GM18519 (cell line): Measurements from ENCODE around the gene CHD9NB.
"Not testable (repeated sequence)": the region's sequence is repeated elsewhere in the genome, so short reads cannot be mapped to it uniquely, and the experiment has no call there.

Source experiments
- ATAC-seq: cut with Tn5 transposase; IDR thresholded peaks from one replicate; pipeline ENCODE4 v1.9.1; 2021; ENCODE audit warnings: mild to moderate bottlenecking, moderate library complexity; ENCODE audit not compliant: unreplicated experiment, low FRiP score

CHD9NB gene

DNA sequence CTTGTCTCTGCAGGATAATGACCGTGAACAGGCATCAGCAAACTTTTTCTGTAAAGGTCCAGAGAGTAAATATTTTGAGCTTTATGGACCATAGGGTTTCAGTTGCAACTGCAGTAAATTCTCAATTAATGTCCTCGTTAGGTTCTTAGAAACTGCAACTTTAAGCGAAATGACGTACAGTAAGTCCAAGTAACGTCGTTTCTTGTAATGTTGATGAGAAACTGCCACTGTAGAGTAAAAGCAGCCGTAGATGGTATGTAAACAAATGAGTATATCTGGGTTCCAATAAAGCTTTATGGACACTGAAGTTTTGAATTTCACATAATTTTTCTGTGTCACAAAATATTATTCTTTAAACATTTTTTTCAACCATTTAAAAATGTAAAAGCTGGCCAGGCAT lies 7.0 kb upstream of the CHD9NB start:
- ATAC-seq, result no peak

DNA sequence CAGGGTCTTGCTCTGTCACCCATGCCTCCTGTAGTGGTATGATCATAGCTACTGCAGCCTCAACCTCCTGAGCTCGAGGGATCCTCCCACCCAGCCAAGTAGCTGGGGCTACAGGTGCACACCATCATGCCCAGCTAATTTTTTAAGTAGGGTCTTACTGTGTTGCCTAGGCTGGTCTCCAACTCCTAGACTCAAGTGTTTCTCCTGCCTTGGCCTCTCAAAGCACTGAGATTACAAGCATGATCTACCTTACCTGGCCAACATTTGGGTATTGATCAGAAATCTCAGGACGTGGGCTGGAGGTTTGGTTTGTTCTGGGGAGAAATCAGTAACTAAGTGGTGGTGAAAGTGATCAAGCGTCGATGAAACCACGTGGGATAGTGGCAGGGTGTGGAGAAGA lies 6.2 kb upstream of the CHD9NB start:
- ATAC-seq, result no peak

DNA sequence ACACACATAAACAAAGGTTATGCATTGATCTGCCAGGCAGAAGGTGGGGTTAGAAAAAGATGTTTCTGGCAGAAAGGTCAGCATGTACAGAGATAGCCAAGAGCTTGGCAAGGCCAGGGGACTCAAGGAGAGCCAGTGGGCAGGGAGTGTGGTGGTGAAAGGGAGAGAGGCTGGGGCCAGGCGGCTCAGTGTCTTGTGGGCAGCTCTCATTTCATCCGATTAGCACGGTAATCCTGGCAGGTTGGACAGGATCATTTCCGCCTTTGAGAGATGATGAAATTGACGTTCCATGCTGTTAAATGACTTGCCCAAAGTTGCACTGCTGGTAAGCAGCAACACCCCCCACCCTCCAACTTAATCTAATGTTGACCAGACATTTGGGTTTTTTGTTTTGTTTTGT lies 5.7 kb upstream of the CHD9NB start:
- no peak for ATAC-seq

DNA sequence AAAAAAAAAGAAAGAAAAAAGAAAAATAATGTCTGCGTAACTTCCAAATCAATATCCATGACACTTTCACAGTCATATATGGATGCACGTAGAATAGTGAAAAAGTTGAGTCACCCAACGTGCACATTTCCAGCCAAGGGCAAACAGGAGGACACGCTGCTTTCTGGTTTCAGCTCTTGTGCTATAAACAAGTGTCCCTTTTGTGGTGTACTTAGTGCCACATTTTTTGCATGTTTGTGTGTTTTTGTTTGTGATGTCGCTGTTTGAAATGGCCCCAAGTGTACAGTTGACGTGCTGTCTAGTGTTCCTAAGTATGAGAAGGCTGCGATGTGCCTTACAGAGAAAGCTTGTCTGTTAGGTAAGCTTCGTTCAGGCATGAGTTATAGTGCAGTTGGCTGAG lies 5.0 kb upstream of the CHD9NB start:
- ATAC-seq, result no peak

DNA sequence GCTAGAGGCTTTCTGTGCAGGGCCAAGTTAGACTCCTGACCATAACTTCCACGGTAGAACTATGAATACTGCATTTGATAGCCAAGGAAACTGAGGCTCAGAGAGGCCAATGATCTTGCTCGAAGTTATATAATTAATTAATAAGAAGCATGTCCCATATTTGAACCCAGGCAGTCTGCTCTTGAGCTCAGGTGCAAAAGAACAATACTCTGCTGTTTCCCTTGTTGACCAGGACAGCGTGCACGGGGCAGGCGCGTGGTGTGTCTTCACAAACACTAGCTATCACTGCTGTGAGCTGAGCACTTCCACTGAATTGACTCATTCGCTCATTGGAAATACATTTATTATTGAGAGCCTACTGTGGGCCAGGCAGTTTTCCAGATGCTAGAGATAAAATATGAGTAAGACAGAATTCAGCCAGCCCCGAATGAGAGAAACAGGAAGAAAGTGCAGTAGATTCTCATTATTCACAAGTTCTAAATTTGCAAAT lies 3.7 kb upstream of the CHD9NB start:
- no peak for ATAC-seq

DNA sequence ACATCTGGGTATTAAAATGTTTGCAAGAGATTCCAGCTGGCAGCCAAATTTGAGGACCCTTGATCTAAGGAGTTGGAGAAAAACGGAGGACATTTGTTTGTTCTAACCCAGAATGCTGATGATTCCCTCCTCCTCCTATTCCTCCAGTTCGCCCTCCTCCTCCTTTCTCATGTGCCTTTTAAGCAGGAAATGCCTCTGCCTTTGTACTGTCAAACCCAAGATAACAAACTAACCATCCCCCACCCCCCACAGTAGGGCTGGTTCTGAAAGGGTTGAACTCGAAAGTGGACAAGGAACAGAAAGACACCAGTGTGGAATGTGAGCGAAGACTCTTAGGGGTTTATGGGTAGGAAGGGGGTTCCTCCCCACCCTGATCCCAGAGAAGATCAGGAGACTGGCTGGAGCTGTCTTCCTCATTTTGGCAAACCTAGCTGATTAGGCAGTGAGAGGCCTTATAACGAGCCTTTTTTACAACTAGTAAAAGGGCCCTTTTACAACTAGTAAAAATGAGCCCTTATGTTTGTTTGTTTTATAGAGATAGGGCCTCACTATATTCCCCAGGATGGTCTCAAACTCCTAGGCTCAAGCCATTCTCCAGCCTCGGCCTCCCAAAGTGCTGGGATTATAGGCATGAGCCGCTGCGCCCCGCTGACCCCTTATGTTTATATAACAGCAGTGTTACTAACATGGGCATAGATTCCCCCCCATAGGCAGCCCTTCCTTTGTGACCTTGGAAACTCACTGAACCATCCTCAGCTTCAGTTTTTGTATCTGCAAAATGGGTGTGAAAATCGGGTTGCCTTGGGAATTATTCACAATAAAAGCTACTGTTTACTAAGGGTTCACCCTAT lies 3.1 kb upstream of the CHD9NB start:
- ATAC-seq, result no peak

DNA sequence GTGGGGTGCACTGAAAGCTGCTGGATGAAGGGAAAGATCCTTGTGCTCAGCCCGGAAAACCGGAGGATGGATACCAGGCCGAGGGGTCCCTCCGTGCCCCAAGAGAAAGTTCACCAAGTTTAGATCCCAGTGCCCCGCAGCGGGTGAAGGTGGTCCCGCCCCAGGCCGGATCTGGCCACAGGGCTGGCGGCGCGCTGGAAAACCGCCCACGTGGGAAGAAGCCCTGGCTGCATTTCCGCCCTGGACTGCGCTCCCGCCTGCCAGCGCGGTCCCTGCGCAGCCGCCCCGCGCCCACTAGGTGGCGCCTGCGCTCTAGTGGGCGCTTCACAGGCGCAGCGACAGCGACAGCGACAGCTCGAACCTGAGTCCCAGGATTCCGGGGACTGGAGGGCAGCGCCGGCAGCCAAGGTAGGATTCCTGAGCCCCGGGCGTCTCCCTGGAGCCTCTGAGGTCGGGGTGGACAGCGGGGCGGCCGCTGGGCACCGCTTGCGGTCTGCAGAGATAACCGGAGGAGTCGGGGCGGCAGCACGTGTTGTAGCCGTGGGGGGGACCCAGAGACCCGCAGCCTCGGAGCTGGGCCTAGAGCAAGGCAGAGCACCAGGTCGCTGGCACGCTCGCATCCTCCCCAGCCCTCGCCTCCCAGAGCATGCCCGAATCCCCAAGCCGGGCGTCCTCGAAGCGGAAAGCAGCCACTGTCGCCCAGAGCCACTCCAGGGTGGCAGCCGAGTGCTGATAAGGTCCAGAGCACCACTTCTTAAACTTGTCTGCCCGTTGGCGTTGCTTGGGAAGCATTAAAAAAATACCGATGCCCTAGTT lies 2.2 kb upstream of the CHD9NB start, which contains the start of gene CHD9:
Gene CHD9, plus strand, starts transcription at position 322 of the 816 bp plus-strand sequence. CDS start 101,099 bp downstream, outside the sequence.
- ATAC-seq, result peak; percentile 81

DNA sequence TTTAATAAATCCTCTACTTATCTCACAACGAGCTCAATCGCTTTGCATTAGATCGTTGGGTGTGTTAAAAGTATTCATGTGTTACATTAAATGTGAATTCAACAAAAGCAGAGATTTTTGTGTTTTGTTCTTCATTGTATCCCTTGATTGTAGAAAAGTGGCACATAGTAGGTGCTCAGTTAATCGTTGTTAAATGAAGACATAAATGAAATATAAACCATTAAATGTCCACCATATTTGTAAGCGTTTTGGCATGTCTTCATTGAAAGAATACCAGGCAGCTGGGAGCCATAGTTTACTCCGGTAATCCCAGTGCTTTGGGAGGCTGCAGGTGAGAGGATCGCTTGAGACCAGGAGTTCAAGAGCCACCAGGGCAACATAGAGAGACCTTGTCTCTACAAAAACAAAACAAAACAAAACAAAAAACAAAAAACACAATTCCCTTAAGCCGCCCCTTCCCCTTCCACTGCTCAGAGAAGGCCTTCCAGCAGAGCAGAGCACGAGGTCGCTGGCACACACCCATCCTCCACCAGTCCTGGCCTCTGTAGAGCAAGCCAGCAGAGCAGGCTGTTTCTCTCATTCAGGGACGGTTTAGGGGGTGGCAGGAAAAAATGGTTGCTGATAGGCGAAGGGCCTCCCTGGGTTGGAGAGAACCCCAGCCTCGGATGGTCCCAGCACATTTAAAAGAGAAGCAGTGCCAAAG lies 1.4 kb upstream of the CHD9NB start:
- no peak for ATAC-seq

DNA sequence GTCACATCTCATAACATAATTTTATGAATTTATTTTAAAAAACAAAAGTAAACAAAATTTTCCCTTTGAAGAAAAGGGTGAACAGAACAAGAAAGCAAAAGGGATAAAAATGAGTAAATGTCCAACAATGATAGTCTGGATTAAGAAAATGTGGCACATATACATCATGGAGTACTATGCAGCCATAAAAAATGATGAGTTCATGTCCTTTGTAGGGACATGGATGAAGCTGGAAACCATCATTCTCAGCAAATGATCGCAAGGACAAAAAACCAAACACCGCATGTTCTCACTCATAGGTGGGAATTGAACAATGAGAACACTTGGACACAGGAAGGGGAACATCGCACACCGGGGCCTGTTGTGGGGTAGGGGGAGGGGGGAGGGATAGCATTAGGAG lies 1.4 kb downstream of the CHD9NB start:
- ATAC-seq, result not testable (repeated sequence)

DNA sequence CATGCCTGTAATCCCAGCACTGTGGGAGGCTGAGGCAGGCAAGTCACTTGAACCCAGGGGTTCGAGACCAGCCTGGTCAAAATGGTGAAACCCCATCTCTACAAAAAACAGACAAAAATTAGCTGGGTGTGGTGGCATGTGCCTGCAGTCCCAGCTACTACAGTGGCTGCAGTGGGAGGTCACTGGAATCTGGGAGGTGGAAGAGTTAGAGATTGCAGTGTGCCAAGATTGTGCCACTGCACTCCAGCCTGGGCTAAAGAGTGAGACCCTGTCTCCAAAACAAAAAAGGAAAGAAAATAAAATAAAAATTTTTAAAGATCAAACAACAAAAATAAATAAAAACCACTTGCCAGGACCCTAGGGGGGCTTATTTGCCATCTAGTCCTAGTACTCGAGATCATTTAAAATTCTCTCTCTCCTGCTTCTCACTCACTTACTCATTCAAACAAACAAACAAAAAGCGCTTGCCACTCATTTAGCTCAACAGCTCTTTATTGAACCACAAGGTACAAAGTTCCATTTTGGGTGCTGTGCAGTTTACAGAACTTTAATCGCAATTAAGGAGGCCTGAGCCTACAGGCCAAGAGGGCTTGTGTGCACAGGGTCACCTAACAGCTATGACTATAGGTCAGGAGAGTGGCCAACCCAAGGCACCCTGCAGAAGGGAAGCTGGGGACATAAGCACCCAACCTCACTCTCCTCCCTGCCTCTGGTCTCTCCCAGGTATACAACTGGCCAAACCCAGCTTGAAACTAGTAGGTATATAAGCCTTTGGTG lies 4.4 kb downstream of the CHD9NB start:
- ATAC-seq, result no peak

DNA sequence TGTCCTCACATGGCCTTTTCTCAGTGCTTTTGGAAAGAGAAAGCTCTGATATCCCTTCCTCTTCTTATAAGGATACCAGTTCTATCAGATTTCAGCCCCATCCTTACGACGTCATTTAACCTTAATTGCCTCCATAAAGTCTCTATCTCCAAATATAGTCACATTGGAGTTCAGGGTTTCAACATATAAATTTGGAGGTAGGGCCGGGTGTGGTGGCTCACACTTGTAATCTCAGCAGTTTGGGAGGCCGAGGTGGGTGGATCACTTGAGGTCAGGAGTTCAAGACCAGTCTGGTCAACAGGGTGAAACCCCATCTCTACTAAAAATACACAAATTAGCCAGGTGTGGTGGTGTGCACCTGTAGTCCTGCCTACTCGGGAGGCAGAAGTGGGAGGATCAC lies 5.2 kb downstream of the CHD9NB start:
- ATAC-seq, result not testable (repeated sequence)

DNA sequence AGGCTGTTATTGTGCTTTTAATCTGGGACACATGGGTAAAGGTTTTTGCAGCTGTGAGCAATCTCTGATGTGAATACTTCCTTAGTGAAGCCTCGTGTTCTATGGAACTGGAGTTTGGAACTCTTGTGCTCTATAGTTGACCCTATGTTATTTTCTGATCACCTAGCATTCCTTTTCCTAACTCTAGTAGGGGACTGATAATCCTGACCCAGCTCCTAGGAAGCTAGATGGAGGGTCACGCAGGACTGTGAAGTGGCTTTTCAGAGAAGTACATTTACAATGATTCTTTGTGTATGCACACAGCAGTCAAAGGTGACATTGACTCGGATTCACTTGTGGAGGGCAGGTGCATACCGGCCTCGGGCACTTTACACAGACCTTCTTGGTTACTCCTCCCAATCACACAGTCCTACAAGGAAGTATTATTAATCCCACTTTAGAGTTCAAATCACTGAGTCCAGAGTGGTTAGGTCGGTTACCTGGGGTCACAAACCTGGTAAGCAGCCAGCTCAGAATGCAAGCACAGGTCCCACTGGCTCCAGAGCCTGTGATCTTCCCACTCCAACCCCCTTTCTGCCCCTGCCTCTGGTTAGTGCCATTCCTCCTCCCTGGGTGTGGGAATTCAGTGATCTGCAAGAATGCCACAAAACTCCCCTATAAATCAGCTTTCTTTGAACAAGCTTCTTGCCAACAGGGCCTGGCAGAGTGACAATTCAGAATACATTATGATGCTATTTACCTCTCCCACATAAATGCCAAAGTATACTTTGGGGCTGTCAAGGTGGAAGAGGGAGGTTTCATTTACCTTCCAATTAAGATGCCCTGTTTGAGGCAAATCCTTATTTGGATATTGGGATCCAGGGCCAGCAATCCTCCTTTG lies 7.1 kb downstream of the CHD9NB start:
- ATAC-seq, result no peak

DNA sequence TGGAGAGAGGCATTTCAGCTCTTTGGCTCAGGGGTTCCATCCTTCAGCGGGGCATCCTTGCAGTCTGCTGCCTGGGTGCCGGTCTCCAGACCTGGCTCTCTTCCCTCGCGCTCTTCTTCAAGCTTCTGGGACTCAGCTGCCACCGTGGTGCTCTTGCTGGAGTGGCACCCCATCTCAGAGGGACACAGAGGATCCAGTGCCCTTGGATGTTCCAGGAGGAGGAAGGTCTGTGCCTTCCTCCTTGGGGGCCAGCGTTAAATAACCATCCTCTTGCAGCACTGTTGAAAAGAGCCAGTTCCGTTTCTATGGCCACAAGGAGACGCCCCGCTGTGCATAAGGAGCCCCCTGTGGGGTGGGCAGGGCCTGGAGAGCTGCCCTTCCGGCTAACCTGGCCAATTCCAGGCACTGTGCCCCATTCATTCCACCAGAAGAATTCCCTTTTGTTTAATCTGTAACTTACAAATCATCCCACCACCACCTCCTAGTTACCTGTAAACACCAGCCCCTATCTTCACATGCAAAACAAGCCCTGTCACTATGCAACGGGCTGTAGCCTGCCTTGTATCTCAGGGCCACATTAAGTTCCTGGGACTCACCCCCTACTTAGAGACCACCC lies 8.6 kb downstream of the CHD9NB start:
- no peak for ATAC-seq

DNA sequence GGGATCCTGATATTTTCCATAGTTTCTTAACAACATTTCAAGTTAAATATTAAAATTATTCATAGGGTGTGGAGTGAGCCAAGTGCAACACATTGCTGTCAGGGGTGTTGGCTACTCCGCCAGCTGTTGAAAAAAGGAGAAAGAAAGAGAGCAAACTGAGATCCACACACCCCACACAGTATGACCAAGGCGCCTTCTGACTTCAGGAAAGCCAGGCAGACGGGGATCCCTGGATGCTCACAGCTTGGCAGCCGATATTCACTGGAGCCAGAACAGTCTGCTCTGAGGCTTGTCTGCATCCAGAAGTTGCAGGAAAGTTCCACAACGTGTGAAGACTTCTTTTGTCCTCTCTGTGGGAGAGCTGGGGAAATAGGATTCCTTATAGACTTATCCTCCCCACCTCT lies 9.3 kb downstream of the CHD9NB start:
- no peak for ATAC-seq

DNA sequence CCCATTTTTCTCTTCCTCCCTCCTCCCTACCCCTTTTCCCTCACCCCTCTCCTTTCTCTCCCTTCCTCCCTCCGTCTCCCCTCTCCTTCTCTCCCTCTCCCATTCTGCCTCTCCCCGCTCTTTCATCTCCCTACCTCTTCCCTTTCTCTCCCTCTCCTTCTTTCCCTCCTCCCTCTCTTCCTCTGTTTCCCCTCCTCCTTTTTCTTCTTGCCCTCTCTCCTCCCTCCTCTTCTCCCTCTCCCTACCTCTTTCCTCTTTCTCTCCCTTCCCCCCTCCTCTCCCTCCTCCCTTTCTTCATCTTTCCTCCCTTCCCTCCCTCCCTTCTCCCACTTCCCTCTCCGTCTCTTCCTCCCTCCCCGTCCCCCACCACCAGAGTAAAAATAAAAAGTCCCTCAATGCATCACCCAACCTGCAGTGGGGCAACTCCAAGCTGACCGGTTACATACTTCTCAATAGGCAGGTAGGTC lies 10.4 kb downstream of the CHD9NB start:
- no peak for ATAC-seq

DNA sequence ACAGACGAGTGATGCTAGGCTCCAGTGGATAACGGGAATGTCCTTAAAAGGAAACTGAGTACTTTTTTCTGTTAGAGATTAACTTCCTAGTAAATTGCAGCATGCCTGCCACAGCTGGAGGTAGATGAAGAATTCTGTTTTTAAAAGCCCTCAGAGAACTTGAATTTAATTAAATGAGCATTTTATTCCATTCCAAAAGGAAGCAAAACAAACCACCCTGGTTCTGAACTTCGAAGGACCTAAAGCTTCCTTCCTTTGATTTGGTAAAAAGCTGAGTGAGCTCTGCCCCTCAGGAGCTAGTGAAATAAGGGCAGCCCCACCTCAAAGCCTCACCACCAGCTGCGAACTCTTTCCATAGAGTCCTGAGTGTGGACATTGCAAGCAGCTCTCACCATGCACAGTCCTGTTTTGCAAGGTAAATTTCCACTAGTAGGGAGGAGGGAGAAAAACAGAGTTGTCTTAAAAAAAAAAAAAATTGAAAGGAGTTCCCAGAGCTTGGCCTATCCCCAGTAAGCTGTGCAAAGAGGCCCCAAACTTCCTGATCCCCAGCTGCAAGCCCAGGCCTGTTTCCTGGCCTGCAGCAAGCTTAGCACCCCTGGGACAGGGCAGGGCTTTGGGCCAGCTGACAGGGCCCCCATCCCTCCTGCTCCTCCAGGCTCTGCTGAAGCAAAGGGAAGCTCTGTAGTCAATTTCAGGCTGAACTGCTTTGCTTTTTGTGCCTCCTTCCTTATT lies 11.2 kb downstream of the CHD9NB start:
- ATAC-seq, result no peak

DNA sequence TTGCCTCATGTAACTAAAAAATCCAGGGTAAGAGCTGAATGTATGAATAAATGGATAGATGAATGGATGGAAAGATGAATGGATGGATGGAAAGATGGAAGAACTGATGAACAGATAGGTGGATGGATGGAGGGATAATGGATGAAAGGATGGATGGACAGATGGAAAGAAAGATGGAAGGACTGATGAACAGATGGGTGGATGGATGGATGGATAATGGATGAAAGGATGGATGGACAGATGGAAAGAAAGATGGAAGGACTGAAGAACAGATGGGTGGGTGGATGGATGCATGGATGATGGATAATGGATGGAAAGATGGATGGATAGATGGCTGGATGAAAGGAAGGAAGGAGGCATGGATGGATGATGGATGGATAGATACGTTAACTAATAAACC lies 11.9 kb downstream of the CHD9NB start:
- no peak for ATAC-seq

DNA sequence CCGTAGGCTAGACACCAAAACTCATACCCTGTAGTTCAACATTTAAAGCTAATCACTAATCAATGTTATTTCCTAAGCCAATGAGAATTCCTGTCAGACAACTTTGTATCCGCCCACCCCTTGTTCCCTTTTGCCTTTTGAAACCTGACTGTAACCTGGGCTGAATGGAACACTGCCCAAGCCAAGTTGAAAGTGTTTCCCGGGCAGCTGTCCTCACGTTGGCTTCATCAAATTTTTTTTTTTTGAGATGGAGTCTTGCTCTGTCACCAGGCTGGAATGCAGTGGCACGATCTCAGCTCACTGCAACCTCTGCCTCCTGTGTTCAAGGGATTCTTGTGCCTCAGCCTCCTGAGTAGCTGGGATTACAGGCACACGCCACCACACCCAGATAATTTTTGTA lies 16.0 kb downstream of the CHD9NB start:
- not testable (repeated sequence) for ATAC-seq
